GM12878 (cell line): ENCODE data around the gene TNS4. TPM values are rescaled to one million over a fixed set of nuclear protein-coding genes. Genes with fewer than 3 reads are reported as not detected.

Experiments used
- ATAC-seq: fragments of 200-7000 bp; cut with Tn5 transposase; 3 replicates; pipeline ENCODE4 v1.9.1; 2020; ENCODE audit warnings: mild to moderate bottlenecking, moderate library complexity
- BruUV-seq: library from RNA; stranded (reverse); fragments of 400-500 nt; replicated peaks from 2 replicates; lab custom pipeline; 2021; lab: Mats Ljungman, UMichigan
- CTCF ChIA-PET: fragments of 300-600 bp; sonication (Branson Sonifier 250); formaldehyde crosslinking; extraction: SDS; loops from one replicate; lab custom pipeline; 2021; ENCODE audit warnings: inconsistent platforms; lab: Yijun Ruan, JAX
- POLR2A ChIA-PET: fragments of 350-600 bp; formaldehyde crosslinking; extraction: SDS; loops from one replicate; lab custom pipeline; 2021; ENCODE audit warnings: inconsistent platforms; lab: Charles Lee
- RAD21 ChIA-PET: fragments of 300-600 bp; sonication (Branson Sonifier 250); formaldehyde crosslinking; loops from one replicate; lab custom pipeline; 2023; ENCODE audit warnings: antibody characterized with exemption; ENCODE audit not compliant: unreplicated experiment; lab: Charles Lee
- SMC1A ChIA-PET: fragments of 300-600 bp; sonication (Branson Sonifier 250); formaldehyde crosslinking; loops from one replicate; lab custom pipeline; 2023; ENCODE audit not compliant: unreplicated experiment, uncharacterized antibody; lab: Charles Lee
- DNase-seq: peaks from one replicate; pipeline ENCODE4 v3.0.0-alpha.2; 2011; ENCODE audit warnings: low read depth, low spot score
- FAIRE-seq: peaks from 3 replicates; lab custom pipeline; 2011; peaks lifted over from hg19 to GRCh38; lab: Jason Lieb, UNC
- H2AFZ ChIP-seq: 2 replicates; pipeline ENCODE4 v1.6.0; 2011; ENCODE audit warnings: low read depth, low read length, control low read depth; ENCODE audit not compliant: control insufficient read depth
- H3K27ac ChIP-seq: 2 replicates; pipeline ENCODE4 v1.5.1; 2011; ENCODE audit warnings: control low read depth; ENCODE audit not compliant: control insufficient read depth, insufficient read depth
- H3K27me3 ChIP-seq, 2 experiments: replicated peaks in 1 of 2; 2 replicates each; pipeline versions ENCODE4 v1.6.0 to v1.6.1; 2011; ENCODE audit warnings: low read length in 1 of 2; ENCODE audit not compliant: control insufficient read depth in 2 of 2, insufficient read depth in 2 of 2
- H3K36me3 ChIP-seq, 2 experiments: 2 replicates each; pipeline ENCODE4 v1.5.1; 2011; ENCODE audit warnings: low read length in 1 of 2; ENCODE audit not compliant: control insufficient read depth in 2 of 2, insufficient read depth in 2 of 2
- H3K4me1 ChIP-seq: 2 replicates; pipeline ENCODE4 v1.6.1; 2011; ENCODE audit warnings: mild to moderate bottlenecking, low read length, moderate library complexity, mixed read lengths; ENCODE audit not compliant: control insufficient read depth, insufficient read depth
- H3K4me2 ChIP-seq: 2 replicates; pipeline ENCODE4 v1.6.0; 2011; ENCODE audit warnings: control low read depth; ENCODE audit not compliant: control insufficient read depth, insufficient read depth
- H3K4me3 ChIP-seq: fragments of 200-600 bp; sonication (generic); 2 replicates; pipeline ENCODE4 v1.5.1; 2016
- H3K79me2 ChIP-seq: 2 replicates; pipeline ENCODE4 v1.6.0; 2011; ENCODE audit warnings: low read length; ENCODE audit not compliant: control insufficient read depth, insufficient read depth
- H3K9ac ChIP-seq: 2 replicates; pipeline ENCODE4 v1.8.0; 2011; ENCODE audit warnings: low read length, control low read depth, mixed read lengths; ENCODE audit not compliant: control insufficient read depth, insufficient read depth
- H3K9me3 ChIP-seq: replicated peaks from 3 replicates; pipeline ENCODE4 v1.5.1; 2011; ENCODE audit warnings: mild to moderate bottlenecking, low read length; ENCODE audit not compliant: control insufficient read depth, insufficient read depth
- H4K20me1 ChIP-seq: 2 replicates; pipeline ENCODE4 v1.6.0; 2011; ENCODE audit not compliant: control insufficient read depth, insufficient read depth
- BCLAF1 ChIP-seq: fragments of 450-650 bp; IDR thresholded peaks from 2 replicates; pipeline ENCODE4 v1.6.1; 2017; ENCODE audit warnings: antibody characterized with exemption, mild to moderate bottlenecking, moderate library complexity
- BMI1 ChIP-seq: fragments of 450-650 bp; IDR thresholded peaks from 2 replicates; pipeline ENCODE4 v1.6.1; 2016; ENCODE audit warnings: mild to moderate bottlenecking, moderate library complexity, borderline replicate concordance
- CBX3 ChIP-seq: fragments of 200-600 bp; sonication (generic); IDR thresholded peaks from 2 replicates; pipeline ENCODE4 v1.6.1; 2016; ENCODE audit warnings: low read depth, borderline replicate concordance
- CHD4 ChIP-seq: fragments of 200-600 bp; sonication (generic); IDR thresholded peaks from 2 replicates; pipeline ENCODE4 v1.6.1; 2016; ENCODE audit warnings: mild to moderate bottlenecking
- E2F8 ChIP-seq: fragments of 450-650 bp; IDR thresholded peaks from 2 replicates; pipeline ENCODE4 v1.6.1; 2018; ENCODE audit warnings: mild to moderate bottlenecking, low read depth, moderate library complexity; ENCODE audit not compliant: partially characterized antibody
- GATAD2B ChIP-seq: fragments of 450-650 bp; conservative IDR thresholded peaks from 2 replicates; pipeline ENCODE4 v1.6.1; 2017; ENCODE audit warnings: low read depth, mild to moderate bottlenecking, moderate library complexity
- JUND ChIP-seq: IDR thresholded peaks from 2 replicates; pipeline ENCODE4 v1.6.1; 2012; ENCODE audit warnings: low read depth, mild to moderate bottlenecking, low read length, improper control_type of control experiment, moderate library complexity
- KAT2A ChIP-seq: conservative IDR thresholded peaks from 2 replicates; pipeline ENCODE4 v1.6.1; 2011; ENCODE audit warnings: low read depth, low read length; ENCODE audit not compliant: control insufficient read depth
- NFYB ChIP-seq: IDR thresholded peaks from 2 replicates; pipeline ENCODE4 v1.6.1; 2011; ENCODE audit warnings: low read depth, mild to moderate bottlenecking, low read length, improper control_type of control experiment, moderate library complexity; ENCODE audit not compliant: insufficient read depth
- NR2C1 ChIP-seq: fragments of 450-650 bp; IDR thresholded peaks from 2 replicates; pipeline ENCODE4 v1.6.1; 2017; ENCODE audit warnings: antibody characterized with exemption, mild to moderate bottlenecking, moderate library complexity
- POLR2A ChIP-seq: IDR thresholded peaks from 2 replicates; pipeline ENCODE4 v1.6.1; 2011; ENCODE audit warnings: low read depth, mild to moderate bottlenecking, low read length
- SMAD1 ChIP-seq: fragments of 450-650 bp; IDR thresholded peaks from 2 replicates; pipeline ENCODE4 v1.6.1; 2018; ENCODE audit warnings: mild to moderate bottlenecking, low read depth; ENCODE audit not compliant: partially characterized antibody
- STAT1 ChIP-seq: fragments of 450-650 bp; conservative IDR thresholded peaks from 2 replicates; pipeline ENCODE4 v1.6.1; 2014; ENCODE audit warnings: antibody characterized with exemption, mild to moderate bottlenecking
- USF1 ChIP-seq: IDR thresholded peaks from 2 replicates; pipeline ENCODE4 v1.6.1; 2011; ENCODE audit warnings: borderline replicate concordance, low read depth, mild to moderate bottlenecking, moderate library complexity, mixed read lengths, low read length; ENCODE audit not compliant: insufficient read depth; ENCODE audit errors: extremely low read length
- ZBTB4 ChIP-seq: fragments of 450-650 bp; formaldehyde crosslinking; IDR thresholded peaks from 2 replicates; pipeline ENCODE4 v1.4.0; 2022; ENCODE audit warnings: mild to moderate bottlenecking, moderate library complexity
- WGBS: methylation state at CpG from one replicate; pipeline ENCODE4 v1.1.6; 2016; ENCODE audit warnings: low lambda C conversion rate; ENCODE audit not compliant: insufficient replicate concordance, insufficient coverage; ENCODE audit errors: missing lambda C conversion rate; 5-methylcytosine and 5-hydroxymethylcytosine counted together
- in situ Hi-C: fragments of 300-500 bp; cut with MboI; formaldehyde crosslinking; loops from 9 replicates; pipeline ENCODE4 v1.14.3; 2018; ENCODE audit warnings: mixed read lengths
- intact Hi-C: fragments of 100-400 bp; cut with micrococcal nuclease; formaldehyde crosslinking; loops from one replicate; pipeline ENCODE4 v1.14.2; 2022; ENCODE audit not compliant: unreplicated experiment
- polyA plus RNA-seq, 11 experiments: library from polyadenylated mRNA; depleted of rRNA in 4 of 11; unstranded in 6 of 11; stranded (reverse) in 5 of 11; fragments of >200 nt; fragmentation: Nextera tagmentation in 4 of 11; fragmentation: Illumina TruSeq in 1 of 11; extraction: Ambion mirVana in 4 of 11; extraction: Trizol in 1 of 11; gene quantifications; 1 replicate in 1 of 11; 2 replicates in 10 of 11; pipeline versions ENCODE4 v1.2.1 to v1.2.3, GENCODE V29; 2011 to 2016; ENCODE audit warnings: inconsistent platforms in 2 of 11, missing spikeins in 2 of 11, low read depth in 1 of 11
- total RNA-seq, 4 experiments: library from RNA; depleted of rRNA in 3 of 4; stranded (reverse); fragments of >200 nt in 3 of 4; fragmentation: Illumina TruSeq in 1 of 4; extraction: Trizol in 1 of 4; gene quantifications; 2 replicates each; pipeline versions ENCODE4 v1.2.1 to v1.2.3, GENCODE V29; 2013 to 2021

The TNS4 gene
- total and polyA plus RNA-seq, 10 of the 15 experiments (the other 5 are each of a cell fraction or from before 2014, with no cell fraction given), result 0.10 to 0.90 (median 0.68) TPM; not detected in 2

GRCh38 chr17:40451420-40451819 lies 50.0 kb downstream of the TNS4 start:
- H4K20me1 ChIP-seq, result no peaks in the 10 kb centered on the region
- H3K36me3 ChIP-seq, result no peaks in the 10 kb centered on the region
- ChIA-PET POLR2A (no interaction called here), SMC1A (interaction anchor here (0.5 to 4.4 kb wide), 6 partner anchors 10 to 153 kb away, joined by 3 to 27 read pairs (median 4); no protein-coding TSS in a partner anchor), RAD21 (interaction anchor here (1.4 to 16.1 kb wide), 2 partner anchors 34 to 82 kb away, joined by 3 to 175 read pairs; partner anchors contain the start of gene TOP2A), CTCF (interaction anchor here (0.9 to 16.0 kb wide), 7 partner anchors 10 to 108 kb away, joined by 3 to 289 read pairs (median 5); no protein-coding TSS in a partner anchor)
- no peak overlapping the region for H3K9ac ChIP-seq
- no peak for ATAC-seq
- H3K27ac ChIP-seq, result no peak overlapping the region
- no peaks in the 10 kb centered on the region; the same call in 1 of the 2 replicates for H3K4me1 ChIP-seq
- H3K27me3 ChIP-seq, result 0 out of 4 replicates have a peak, but pooled peaks cover 0 to 7% of the 10 kb centered on the region in 2 experiments
- DNase-seq, result no peak
- H3K9me3 ChIP-seq, result no peaks in the 10 kb centered on the region
- 67% methylated on average over 6 of the region's 6 CpGs for WGBS
- H3K4me2 ChIP-seq, result no peak overlapping the region
- in situ Hi-C loops (no loop called here), intact Hi-C loops (no loop called here)
- H3K79me2 ChIP-seq, result no peaks in the 10 kb centered on the region
- no peak overlapping the region for H3K4me3 ChIP-seq
- BruUV-seq, result no TSS peak
- H2AFZ ChIP-seq, result no peak overlapping the region
- FAIRE-seq, result no peak
- TF ChIP-seq SMAD1, result no peak
- TF ChIP-seq NFYB, result no peak
- TF ChIP-seq CHD4, result no peak
- no peak for TF ChIP-seq KAT2A
- no peak for TF ChIP-seq E2F8
- TF ChIP-seq GATAD2B, result no peak
- no peak for TF ChIP-seq POLR2A
- no peak for TF ChIP-seq BCLAF1
- no peak for TF ChIP-seq NR2C1
- TF ChIP-seq JUND, result no peak
- no peak for TF ChIP-seq STAT1
- TF ChIP-seq USF1, result no peak
- TF ChIP-seq BMI1, result no peak
- TF ChIP-seq CBX3, result no peak
- no peak for TF ChIP-seq ZBTB4 (CRISPR knock-in tag)
